K562 (cell line): ENCODE data around the gene SNX30. TPM values are rescaled to one million over a fixed set of nuclear protein-coding genes. Genes with fewer than 3 reads are reported as not detected.

Experiments used
- ATAC-seq: fragments of 200-7000 bp; cut with Tn5 transposase; 3 replicates; pipeline ENCODE4 v1.9.1; 2020; ENCODE audit warnings: moderate library complexity
- BruUV-seq: library from RNA; stranded (reverse); fragments of 400-500 nt; replicated peaks from 2 replicates; lab custom pipeline; 2021; lab: Mats Ljungman, UMichigan
- CTCF ChIA-PET: fragments of 300-600 bp; formaldehyde crosslinking; extraction: SDS; loops from one replicate; lab custom pipeline; 2021; ENCODE audit warnings: low intra/inter-chr PET ratio; lab: Yijun Ruan, JAX
- POLR2A ChIA-PET: fragments of 300-600, 350-650 bp; sonication (Branson Sonifier 250); formaldehyde crosslinking; extraction: SDS; loops from one replicate; lab custom pipeline; 2021; ENCODE audit warnings: antibody characterized with exemption, inconsistent platforms; lab: Yijun Ruan, JAX
- DNase-seq, 4 experiments: peaks; one replicate each; pipeline versions ENCODE4 v3.0.0 to v3.0.0-alpha.2; 2011 to 2018; ENCODE audit warnings: low spot score in 3 of 4, mixed read lengths in 3 of 4; ENCODE audit errors: extremely low read depth in 1 of 4
- FAIRE-seq: peaks from 2 replicates; lab custom pipeline; 2011; peaks lifted over from hg19 to GRCh38; lab: Jason Lieb, UNC
- H2AFZ ChIP-seq: 2 replicates; pipeline ENCODE4 v1.6.0; 2011; ENCODE audit warnings: low read depth, low read length, control low read depth, inconsistent platforms
- H3K27ac ChIP-seq: fragments of 200-600 bp; 3 replicates; pipeline ENCODE4 v1.8.0; 2011; ENCODE audit warnings: low read depth, mild to moderate bottlenecking, control low read depth, inconsistent platforms, low read length, moderate library complexity, mixed read lengths; ENCODE audit errors: extremely low read depth
- H3K27me3 ChIP-seq, 2 experiments: fragments of 300-600 bp in 1 of 2; 2 replicates in 1 of 2; 3 replicates in 1 of 2; pipeline versions ENCODE4 v1.6.0 to v1.8.0; 2011; ENCODE audit warnings: inconsistent platforms in 2 of 2, low read length in 2 of 2, mild to moderate bottlenecking in 1 of 2, mixed read lengths in 1 of 2, moderate library complexity in 1 of 2; ENCODE audit not compliant: control insufficient read depth in 2 of 2, insufficient read depth in 2 of 2
- H3K36me3 ChIP-seq: fragments of 300-600 bp; 3 replicates; pipeline ENCODE4 v1.8.0; 2011; ENCODE audit warnings: mild to moderate bottlenecking, low read length, inconsistent platforms; ENCODE audit not compliant: control insufficient read depth, insufficient read depth
- H3K4me1 ChIP-seq, 2 experiments: fragments of 200-600 bp in 1 of 2; replicated peaks in 1 of 2; 2 replicates in 1 of 2; 3 replicates in 1 of 2; pipeline versions ENCODE4 v1.5.1 to v1.8.0; 2011; ENCODE audit warnings: inconsistent platforms in 2 of 2, low read length in 2 of 2, mild to moderate bottlenecking in 1 of 2, mixed read lengths in 1 of 2, moderate library complexity in 1 of 2; ENCODE audit not compliant: control insufficient read depth in 2 of 2, insufficient read depth in 2 of 2
- H3K4me2 ChIP-seq: 2 replicates; pipeline ENCODE4 v1.6.1; 2011; ENCODE audit warnings: low read length, control low read depth, inconsistent platforms, mixed read lengths; ENCODE audit not compliant: insufficient read depth
- H3K4me3 ChIP-seq: fragments of 200-600 bp; sonication (generic), shearing (Covaris generic); 2 replicates; pipeline ENCODE4 v1.5.1; 2016; ENCODE audit warnings: control low read depth, inconsistent platforms
- H3K79me2 ChIP-seq: fragments of 200-600 bp; 3 replicates; pipeline ENCODE4 v1.8.0; 2011; ENCODE audit warnings: low read length, inconsistent platforms; ENCODE audit not compliant: control insufficient read depth, insufficient read depth
- H3K9ac ChIP-seq, 2 experiments: 2 replicates each; pipeline versions ENCODE4 v1.6.0 to v1.6.1; 2011; ENCODE audit warnings: low read depth in 2 of 2, low read length in 2 of 2, control low read depth in 1 of 2, inconsistent platforms in 1 of 2, mild to moderate bottlenecking in 1 of 2, mixed read lengths in 1 of 2; ENCODE audit not compliant: insufficient read depth in 1 of 2
- H3K9me1 ChIP-seq: one replicate; pipeline ENCODE4 v1.6.0; 2011; ENCODE audit warnings: inconsistent platforms, mild to moderate bottlenecking, low read length, moderate library complexity; ENCODE audit not compliant: control insufficient read depth, insufficient read depth
- H3K9me3 ChIP-seq: replicated peaks from 2 replicates; pipeline ENCODE4 v1.5.1; 2011; ENCODE audit warnings: low read depth, low read length, inconsistent platforms; ENCODE audit not compliant: control insufficient read depth, insufficient read depth
- H4K20me1 ChIP-seq: replicated peaks from 2 replicates; pipeline ENCODE4 v1.6.1; 2011; ENCODE audit warnings: low read length, inconsistent platforms, mixed read lengths; ENCODE audit not compliant: control insufficient read depth, insufficient read depth
- GATA2 ChIP-seq: sonication (generic); formaldehyde crosslinking; IDR thresholded peaks from 2 replicates; pipeline ENCODE4 v1.4.0; 2020; ENCODE audit warnings: mild to moderate bottlenecking, missing genetic modification reagents
- LEF1 ChIP-seq: fragments of 450-650 bp; IDR thresholded peaks from 2 replicates; pipeline ENCODE4 v1.6.1; 2016; ENCODE audit warnings: mild to moderate bottlenecking
- NCOA6 ChIP-seq: fragments of 450-650 bp; IDR thresholded peaks from 2 replicates; pipeline ENCODE4 v1.6.1; 2017; ENCODE audit warnings: mild to moderate bottlenecking
- NR2F6 ChIP-seq: fragments of 450-650 bp; formaldehyde crosslinking; IDR thresholded peaks from 2 replicates; pipeline ENCODE4 v1.4.0; 2020; ENCODE audit warnings: mild to moderate bottlenecking
- NR4A1 ChIP-seq, 2 experiments: fragments of 250-450 bp in 1 of 2; fragments of 450-650 bp in 1 of 2; sonication (Bioruptor Pico) in 1 of 2; IDR thresholded peaks; 2 replicates each; pipeline versions ENCODE4 v1.4.0 to v1.6.1; 2016 to 2020; ENCODE audit warnings: mild to moderate bottlenecking in 2 of 2, missing compliant biosample characterization in 1 of 2, missing genetic modification characterization in 1 of 2, moderate library complexity in 1 of 2
- RAD21 ChIP-seq, 2 experiments: fragments of 250-450 bp in 1 of 2; fragments of 450-650 bp in 1 of 2; sonication (Bioruptor Pico) in 1 of 2; formaldehyde crosslinking in 1 of 2; IDR thresholded peaks in 1 of 2; conservative IDR thresholded peaks in 1 of 2; 2 replicates each; pipeline versions ENCODE4 v1.4.0 to v1.8.0; 2020 to 2022; ENCODE audit warnings: mild to moderate bottlenecking in 2 of 2, moderate library complexity in 1 of 2
- SRSF3 ChIP-seq: fragments of 200-400 bp; formaldehyde crosslinking; IDR thresholded peaks from 2 replicates; pipeline ENCODE4 v1.6.1; 2016; ENCODE audit warnings: mild to moderate bottlenecking, low read length, moderate library complexity; ENCODE audit not compliant: insufficient read depth
- ZNF140 ChIP-seq: fragments of 250-450 bp; sonication (Bioruptor Pico); IDR thresholded peaks from 2 replicates; pipeline ENCODE4 v1.8.0; 2021; ENCODE audit warnings: moderate library complexity, mild to moderate bottlenecking, inconsistent platforms
- ZNF146 ChIP-seq: IDR thresholded peaks from one replicate; pipeline ENCODE4 v1.6.1; 2018; ENCODE audit warnings: missing compliant biosample characterization; ENCODE audit not compliant: unreplicated experiment
- ZNF184 ChIP-seq: sonication (generic); formaldehyde crosslinking; IDR thresholded peaks from 2 replicates; pipeline ENCODE4 v1.5.0; 2020; ENCODE audit warnings: missing genetic modification reagents
- ZNF764 ChIP-seq: fragments of 250-450 bp; sonication (Bioruptor Pico); IDR thresholded peaks from 2 replicates; pipeline ENCODE4 v1.4.0; 2020; ENCODE audit warnings: low read depth, mild to moderate bottlenecking, moderate library complexity
- WGBS: fragments of 100-300 bp; shearing (Covaris generic); methylation state at CpG from one replicate; pipeline ENCODE4 v1.1.6; 2016; ENCODE audit warnings: low coverage, mixed read lengths; ENCODE audit not compliant: insufficient coverage; ENCODE audit errors: missing lambda C conversion rate; 5-methylcytosine and 5-hydroxymethylcytosine counted together
- in situ Hi-C: fragments of 300-500 bp; cut with MboI; formaldehyde crosslinking; loops from 4 replicates; pipeline ENCODE4 v1.15.0; 2018; ENCODE audit warnings: inconsistent platforms, mixed read lengths
- intact Hi-C: fragments of 100-400 bp; cut with micrococcal nuclease; formaldehyde crosslinking; loops from 2 replicates; pipeline ENCODE4 v1.14.2; 2022
- polyA plus RNA-seq, 8 experiments: library from polyadenylated mRNA; depleted of rRNA in 4 of 8; stranded (reverse) in 5 of 8; unstranded in 3 of 8; fragments of >200 nt; fragmentation: Nextera tagmentation in 2 of 8; fragmentation: Illumina TruSeq in 1 of 8; extraction: Ambion mirVana in 2 of 8; extraction: Trizol in 1 of 8; gene quantifications; 2 replicates each; pipeline versions ENCODE4 v1.2.1 to v1.2.3, GENCODE V29; 2011 to 2014; ENCODE audit warnings: inconsistent platforms in 1 of 8, missing spikeins in 1 of 8
- total RNA-seq, 7 experiments: library from RNA; depleted of rRNA in 6 of 7; stranded (reverse); fragments of >200 nt in 6 of 7; fragmentation: Illumina TruSeq in 2 of 7; extraction: Trizol in 2 of 7; gene quantifications; 2 replicates each; pipeline versions ENCODE4 v1.2.1 to v1.2.3, GENCODE V29; 2011 to 2021; ENCODE audit warnings: low replicate concordance in 1 of 7
- TF ChIP-seq, protein P1 (sequence below): IDR thresholded peaks from 2 replicates; pipeline ENCODE4 v1.6.1; 2011; ENCODE audit not compliant: insufficient read length; ENCODE audit errors: extremely low read depth
- TF ChIP-seq, protein P2 (sequence below): IDR thresholded peaks from 2 replicates; pipeline ENCODE4 v1.6.1; 2012; ENCODE audit warnings: low read depth, low read length, improper control_type of control experiment, borderline replicate concordance

The SNX30 gene
- total and polyA plus RNA-seq, 9 of the 15 experiments (the other 6 are each of a cell fraction or from before 2014, with no cell fraction given) = 0.76 to 5.9 (median 3.3) TPM

DNA sequence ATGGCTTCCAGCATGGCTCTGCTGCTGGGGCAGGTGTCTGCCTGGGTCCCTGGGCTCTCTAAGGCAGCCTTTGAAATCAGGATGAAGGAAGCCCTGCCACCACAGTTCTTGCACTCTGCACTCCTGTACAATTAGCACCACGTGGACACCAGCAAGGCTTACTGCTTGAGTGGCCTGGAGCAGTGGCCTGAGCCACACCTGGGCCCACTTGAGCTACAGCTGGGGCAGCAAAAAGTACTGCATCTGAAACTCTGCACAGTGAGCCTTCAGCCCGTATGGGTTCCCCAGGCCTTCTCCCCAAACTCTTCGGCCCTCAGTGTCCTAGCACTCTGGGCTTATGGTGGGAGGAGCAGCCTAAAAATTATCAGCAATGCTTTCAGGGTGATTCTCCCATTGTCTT lies 24.6 kb upstream of the SNX30 start (continued):
- TF ChIP-seq ZNF140 (CRISPR knock-in tag) = no peak
- no peak for TF ChIP-seq GATA2 (CRISPR knock-in tag)
- TF ChIP-seq SRSF3 = no peak
- no peak for TF ChIP-seq NR4A1 (CRISPR knock-in tag; IDR thresholded peaks at IDR 0.05)
- TF ChIP-seq NR4A1 (tag; IDR thresholded peaks at IDR 0.05) = no peak

DNA sequence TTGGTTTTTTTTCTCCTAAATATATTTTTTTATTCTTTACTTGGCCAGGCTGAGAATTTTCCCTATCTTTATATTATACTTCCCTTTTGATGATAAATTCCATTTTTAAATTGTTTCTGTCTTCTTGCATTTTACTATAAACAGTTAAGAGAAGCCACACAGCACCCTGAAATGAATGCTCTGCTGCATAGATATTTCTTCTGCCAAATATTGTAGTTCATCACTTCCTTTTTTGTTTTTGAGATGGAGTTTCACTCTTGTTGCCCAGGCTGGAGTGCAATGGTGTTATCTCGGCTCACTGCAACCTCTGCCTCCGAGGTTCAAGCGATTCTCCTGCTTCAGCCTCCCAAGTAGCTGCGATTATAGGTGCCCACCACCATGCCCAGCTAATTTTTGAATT lies 24.1 kb upstream of the SNX30 start:
- TF ChIP-seq, protein P1, sequence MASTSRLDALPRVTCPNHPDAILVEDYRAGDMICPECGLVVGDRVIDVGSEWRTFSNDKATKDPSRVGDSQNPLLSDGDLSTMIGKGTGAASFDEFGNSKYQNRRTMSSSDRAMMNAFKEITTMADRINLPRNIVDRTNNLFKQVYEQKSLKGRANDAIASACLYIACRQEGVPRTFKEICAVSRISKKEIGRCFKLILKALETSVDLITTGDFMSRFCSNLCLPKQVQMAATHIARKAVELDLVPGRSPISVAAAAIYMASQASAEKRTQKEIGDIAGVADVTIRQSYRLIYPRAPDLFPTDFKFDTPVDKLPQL = no peak
- TF ChIP-seq NR2F6 (no peak), ZNF184 (no peak), LEF1 (no peak), NCOA6 (no peak), ZNF146 (no peak), ZNF764 (CRISPR knock-in tag) (no peak), RAD21 (CRISPR knock-in tag; conservative IDR thresholded peaks at IDR 0.05 in 1 of 2, IDR thresholded peaks at IDR 0.05 in 1 of 2) (no peak)
- TF ChIP-seq, protein P2, sequence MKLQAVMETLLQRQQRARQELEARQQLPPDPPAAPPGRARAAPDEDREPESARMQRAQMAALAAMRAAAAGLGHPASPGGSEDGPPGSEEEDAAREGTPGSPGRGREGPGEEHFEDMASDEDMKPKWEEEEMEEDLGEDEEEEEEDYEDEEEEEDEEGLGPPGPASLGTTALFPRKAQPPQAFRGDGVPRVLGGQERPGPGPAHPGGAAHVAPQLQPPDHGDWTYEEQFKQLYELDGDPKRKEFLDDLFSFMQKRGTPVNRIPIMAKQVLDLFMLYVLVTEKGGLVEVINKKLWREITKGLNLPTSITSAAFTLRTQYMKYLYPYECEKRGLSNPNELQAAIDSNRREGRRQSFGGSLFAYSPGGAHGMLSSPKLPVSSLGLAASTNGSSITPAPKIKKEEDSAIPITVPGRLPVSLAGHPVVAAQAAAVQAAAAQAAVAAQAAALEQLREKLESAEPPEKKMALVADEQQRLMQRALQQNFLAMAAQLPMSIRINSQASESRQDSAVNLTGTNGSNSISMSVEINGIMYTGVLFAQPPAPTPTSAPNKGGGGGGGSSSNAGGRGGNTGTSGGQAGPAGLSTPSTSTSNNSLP = no peak
- no peak overlapping the region for H3K4me2 ChIP-seq
- DNase-seq (no peak), FAIRE-seq (no peak), ATAC-seq (no peak)
- CTCF ChIA-PET = no interaction called here
- H3K9me1 ChIP-seq = no peaks in the 10 kb centered on the region
- BruUV-seq = no TSS peak
- H3K4me1 ChIP-seq = no peaks in the 10 kb centered on the region
- no peaks in the 10 kb centered on the region for H3K79me2 ChIP-seq
- no peaks in the 10 kb centered on the region for H3K9me3 ChIP-seq
- H3K9ac ChIP-seq = no peak overlapping the region
- POLR2A ChIA-PET = no interaction called here
- no peak overlapping the region for H2AFZ ChIP-seq
- intact Hi-C loops = no loop called here
- no peaks in the 10 kb centered on the region for H3K36me3 ChIP-seq
- in situ Hi-C loops = no loop called here
- H3K27me3 ChIP-seq = no peaks in the 10 kb centered on the region
- WGBS = 38% methylated on average over 4 of the region's 4 CpGs
- no peak overlapping the region for H3K27ac ChIP-seq
- no peak overlapping the region for H3K4me3 ChIP-seq
- H4K20me1 ChIP-seq = no peaks in the 10 kb centered on the region
